K562 (cell line): ENCODE measurements around the gene GNAQ. TPM values are rescaled to one million over a fixed set of nuclear protein-coding genes. Genes with fewer than 3 reads are reported as not detected.

Experiments used
- ATAC-seq: fragments of 200-7000 bp; cut with Tn5 transposase; 3 replicates; pipeline ENCODE4 v1.9.1; 2020; ENCODE audit warnings: moderate library complexity
- BruUV-seq: library from RNA; stranded (reverse); fragments of 400-500 nt; replicated peaks from 2 replicates; lab custom pipeline; 2021; lab: Mats Ljungman, UMichigan
- CTCF ChIA-PET: fragments of 300-600 bp; formaldehyde crosslinking; extraction: SDS; loops from one replicate; lab custom pipeline; 2021; ENCODE audit warnings: low intra/inter-chr PET ratio; lab: Yijun Ruan, JAX
- POLR2A ChIA-PET: fragments of 300-600, 350-650 bp; sonication (Branson Sonifier 250); formaldehyde crosslinking; extraction: SDS; loops from one replicate; lab custom pipeline; 2021; ENCODE audit warnings: antibody characterized with exemption, inconsistent platforms; lab: Yijun Ruan, JAX
- DNase-seq, 4 experiments: peaks; one replicate each; pipeline versions ENCODE4 v3.0.0 to v3.0.0-alpha.2; 2011 to 2018; ENCODE audit warnings: low spot score in 3 of 4, mixed read lengths in 3 of 4; ENCODE audit errors: extremely low read depth in 1 of 4
- FAIRE-seq: peaks from 2 replicates; lab custom pipeline; 2011; peaks lifted over from hg19 to GRCh38; lab: Jason Lieb, UNC
- H2AFZ ChIP-seq: 2 replicates; pipeline ENCODE4 v1.6.0; 2011; ENCODE audit warnings: low read depth, low read length, control low read depth, inconsistent platforms
- H3K27ac ChIP-seq: fragments of 200-600 bp; 3 replicates; pipeline ENCODE4 v1.8.0; 2011; ENCODE audit warnings: low read depth, mild to moderate bottlenecking, control low read depth, inconsistent platforms, low read length, moderate library complexity, mixed read lengths; ENCODE audit errors: extremely low read depth
- H3K27me3 ChIP-seq, 2 experiments: fragments of 300-600 bp in 1 of 2; 2 replicates in 1 of 2; 3 replicates in 1 of 2; pipeline versions ENCODE4 v1.6.0 to v1.8.0; 2011; ENCODE audit warnings: inconsistent platforms in 2 of 2, low read length in 2 of 2, mild to moderate bottlenecking in 1 of 2, mixed read lengths in 1 of 2, moderate library complexity in 1 of 2; ENCODE audit not compliant: control insufficient read depth in 2 of 2, insufficient read depth in 2 of 2
- H3K36me3 ChIP-seq: fragments of 300-600 bp; 3 replicates; pipeline ENCODE4 v1.8.0; 2011; ENCODE audit warnings: mild to moderate bottlenecking, low read length, inconsistent platforms; ENCODE audit not compliant: control insufficient read depth, insufficient read depth
- H3K4me1 ChIP-seq, 2 experiments: fragments of 200-600 bp in 1 of 2; replicated peaks in 1 of 2; 2 replicates in 1 of 2; 3 replicates in 1 of 2; pipeline versions ENCODE4 v1.5.1 to v1.8.0; 2011; ENCODE audit warnings: inconsistent platforms in 2 of 2, low read length in 2 of 2, mild to moderate bottlenecking in 1 of 2, mixed read lengths in 1 of 2, moderate library complexity in 1 of 2; ENCODE audit not compliant: control insufficient read depth in 2 of 2, insufficient read depth in 2 of 2
- H3K4me2 ChIP-seq: 2 replicates; pipeline ENCODE4 v1.6.1; 2011; ENCODE audit warnings: low read length, control low read depth, inconsistent platforms, mixed read lengths; ENCODE audit not compliant: insufficient read depth
- H3K4me3 ChIP-seq: fragments of 200-600 bp; sonication (generic), shearing (Covaris generic); 2 replicates; pipeline ENCODE4 v1.5.1; 2016; ENCODE audit warnings: control low read depth, inconsistent platforms
- H3K79me2 ChIP-seq: fragments of 200-600 bp; 3 replicates; pipeline ENCODE4 v1.8.0; 2011; ENCODE audit warnings: low read length, inconsistent platforms; ENCODE audit not compliant: control insufficient read depth, insufficient read depth
- H3K9ac ChIP-seq, 2 experiments: 2 replicates each; pipeline versions ENCODE4 v1.6.0 to v1.6.1; 2011; ENCODE audit warnings: low read depth in 2 of 2, low read length in 2 of 2, control low read depth in 1 of 2, inconsistent platforms in 1 of 2, mild to moderate bottlenecking in 1 of 2, mixed read lengths in 1 of 2; ENCODE audit not compliant: insufficient read depth in 1 of 2
- H3K9me1 ChIP-seq: one replicate; pipeline ENCODE4 v1.6.0; 2011; ENCODE audit warnings: inconsistent platforms, mild to moderate bottlenecking, low read length, moderate library complexity; ENCODE audit not compliant: control insufficient read depth, insufficient read depth
- H3K9me3 ChIP-seq: replicated peaks from 2 replicates; pipeline ENCODE4 v1.5.1; 2011; ENCODE audit warnings: low read depth, low read length, inconsistent platforms; ENCODE audit not compliant: control insufficient read depth, insufficient read depth
- H4K20me1 ChIP-seq: replicated peaks from 2 replicates; pipeline ENCODE4 v1.6.1; 2011; ENCODE audit warnings: low read length, inconsistent platforms, mixed read lengths; ENCODE audit not compliant: control insufficient read depth, insufficient read depth
- ARHGAP35 ChIP-seq: fragments of 450-650 bp; IDR thresholded peaks from 2 replicates; pipeline ENCODE4 v1.6.1; 2018; ENCODE audit not compliant: partially characterized antibody
- ATF4 ChIP-seq: fragments of 450-650 bp; formaldehyde crosslinking; IDR thresholded peaks from 2 replicates; pipeline ENCODE4 v1.4.0; 2022; ENCODE audit warnings: mild to moderate bottlenecking, moderate library complexity
- ATF7 ChIP-seq: fragments of 450-650 bp; IDR thresholded peaks from 2 replicates; pipeline ENCODE4 v1.7.1; 2014; ENCODE audit warnings: mild to moderate bottlenecking, moderate library complexity
- CREB3 ChIP-seq: fragments of 450-650 bp; conservative IDR thresholded peaks from 2 replicates; pipeline ENCODE4 v1.6.1; 2016; ENCODE audit warnings: missing genetic modification characterization, low read depth, mild to moderate bottlenecking, missing compliant biosample characterization, moderate library complexity
- L3MBTL2 ChIP-seq: fragments of 450-650 bp; IDR thresholded peaks from 2 replicates; pipeline ENCODE4 v1.6.1; 2016; ENCODE audit warnings: mild to moderate bottlenecking, moderate library complexity
- MXD1 ChIP-seq: fragments of 250-450 bp; sonication (Bioruptor Pico); IDR thresholded peaks from 2 replicates; pipeline ENCODE4 v1.8.0; 2021; ENCODE audit warnings: borderline replicate concordance, mild to moderate bottlenecking, moderate library complexity; ENCODE audit not compliant: poor library complexity, severe bottlenecking
- PKNOX1 ChIP-seq: fragments of 450-650 bp; IDR thresholded peaks from 2 replicates; pipeline ENCODE4 v1.6.1; 2016
- PRDM10 ChIP-seq: fragments of 450-650 bp; IDR thresholded peaks from 2 replicates; pipeline ENCODE4 v1.6.1; 2018; ENCODE audit not compliant: partially characterized antibody
- RBM25 ChIP-seq: fragments of 200-400 bp; formaldehyde crosslinking; IDR thresholded peaks from 2 replicates; pipeline ENCODE4 v1.6.1; 2018; ENCODE audit warnings: low read length, low read depth, moderate library complexity; ENCODE audit not compliant: severe bottlenecking
- SMAD2 ChIP-seq: fragments of 150-350 bp; IDR thresholded peaks from 2 replicates; pipeline ENCODE4 v1.6.1; 2014; ENCODE audit warnings: low read depth, mild to moderate bottlenecking, low read length
- TCF3 ChIP-seq: sonication (generic); formaldehyde crosslinking; IDR thresholded peaks from 2 replicates; pipeline ENCODE4 v1.4.0; 2020; ENCODE audit warnings: mild to moderate bottlenecking, missing genetic modification reagents
- ZC3H8 ChIP-seq: fragments of 450-650 bp; IDR thresholded peaks from 2 replicates; pipeline ENCODE4 v1.6.1; 2017
- ZNF165 ChIP-seq: fragments of 250-450 bp; sonication (Bioruptor Pico); IDR thresholded peaks from 2 replicates; pipeline ENCODE4 v1.4.0; 2020; ENCODE audit warnings: borderline replicate concordance
- ZNF511 ChIP-seq: sonication (generic); formaldehyde crosslinking; IDR thresholded peaks from 2 replicates; pipeline ENCODE4 v1.8.0; 2022; ENCODE audit warnings: mild to moderate bottlenecking, missing genetic modification reagents
- whole genome bisulfite sequencing: fragments of 100-300 bp; shearing (Covaris generic); methylation state at CpG from one replicate; pipeline ENCODE4 v1.1.6; 2016; ENCODE audit warnings: low coverage, mixed read lengths; ENCODE audit not compliant: insufficient coverage; ENCODE audit errors: missing lambda C conversion rate; 5-methylcytosine and 5-hydroxymethylcytosine counted together
- in situ Hi-C: fragments of 300-500 bp; cut with MboI; formaldehyde crosslinking; loops from 4 replicates; pipeline ENCODE4 v1.15.0; 2018; ENCODE audit warnings: inconsistent platforms, mixed read lengths
- intact Hi-C: fragments of 100-400 bp; cut with micrococcal nuclease; formaldehyde crosslinking; loops from 2 replicates; pipeline ENCODE4 v1.14.2; 2022
- polyA plus RNA-seq, 8 experiments: library from polyadenylated mRNA; depleted of rRNA in 4 of 8; stranded (reverse) in 5 of 8; unstranded in 3 of 8; fragments of >200 nt; fragmentation: Nextera tagmentation in 2 of 8; fragmentation: Illumina TruSeq in 1 of 8; extraction: Ambion mirVana in 2 of 8; extraction: Trizol in 1 of 8; gene quantifications; 2 replicates each; pipeline versions ENCODE4 v1.2.1 to v1.2.3, GENCODE V29; 2011 to 2014; ENCODE audit warnings: inconsistent platforms in 1 of 8, missing spikeins in 1 of 8
- total RNA-seq, 7 experiments: library from RNA; depleted of rRNA in 6 of 7; stranded (reverse); fragments of >200 nt in 6 of 7; fragmentation: Illumina TruSeq in 2 of 7; extraction: Trizol in 2 of 7; gene quantifications; 2 replicates each; pipeline versions ENCODE4 v1.2.1 to v1.2.3, GENCODE V29; 2011 to 2021; ENCODE audit warnings: low replicate concordance in 1 of 7

Gene GNAQ
- total and polyA plus RNA-seq, 9 of the 15 experiments (the other 6 are each of a cell fraction or from before 2014, with no cell fraction given) = 4.8 to 27.9 (median 17.5) TPM

- DNase-seq (no peak), ATAC-seq (no peak), FAIRE-seq (no peak)
- intact Hi-C loops (no loop called here), in situ Hi-C loops (no loop called here)
- Histone ChIP-seq H2AFZ (no peak overlapping the region), H3K9ac (peak overlapping the region in 1 of 2 experiments; percentile 74; a peak in 1 of 4 replicates), H3K9me1 (no peaks in the 10 kb centered on the region), H3K9me3 (no peaks in the 10 kb centered on the region), H3K4me2 (no peak overlapping the region), H3K4me3 (no peak overlapping the region), H3K27ac (no peak overlapping the region), H3K27me3 (no peaks in the 10 kb centered on the region), H3K79me2 (peaks cover 95% of the 10 kb centered on the region), H3K36me3 (0 out of 3 replicates have a peak, but pooled peaks cover 2% of the 10 kb centered on the region), H3K4me1 (peaks cover 3 to 9% of the 10 kb centered on the region in 2 experiments), H4K20me1 (no peaks in the 10 kb centered on the region)
- ChIA-PET CTCF (no interaction called here), POLR2A (interaction anchor here (0.5 to 0.7 kb wide), 2 partner anchors 222 to 1328 kb away, joined by 3 read pairs; no protein-coding TSS in a partner anchor)
- BruUV-seq = no TSS peak
- 88% methylated on average over 8 of the region's 16 CpGs for WGBS
- no peak for TF ChIP-seq PRDM10
- no peak for TF ChIP-seq ZC3H8
- no peak for TF ChIP-seq L3MBTL2
- TF ChIP-seq PKNOX1 = no peak
- TF ChIP-seq SMAD2 = no peak
- TF ChIP-seq ATF7 = no peak
- no peak for TF ChIP-seq ZNF165 (CRISPR knock-in tag)
- TF ChIP-seq RBM25 = no peak
- no peak for TF ChIP-seq MXD1
- TF ChIP-seq ARHGAP35 = no peak
- no peak for TF ChIP-seq CREB3 (tag)
- no peak for TF ChIP-seq ATF4 (CRISPR knock-in tag)
- no peak for TF ChIP-seq ZNF511 (CRISPR knock-in tag)
- TF ChIP-seq TCF3 (CRISPR knock-in tag) = no peak
Observed at GRCh38 chr9:77997611-77998284, 33.9 kb downstream of the GNAQ start.
